ENCODE measurements around the gene LMCD1.

DNA sequence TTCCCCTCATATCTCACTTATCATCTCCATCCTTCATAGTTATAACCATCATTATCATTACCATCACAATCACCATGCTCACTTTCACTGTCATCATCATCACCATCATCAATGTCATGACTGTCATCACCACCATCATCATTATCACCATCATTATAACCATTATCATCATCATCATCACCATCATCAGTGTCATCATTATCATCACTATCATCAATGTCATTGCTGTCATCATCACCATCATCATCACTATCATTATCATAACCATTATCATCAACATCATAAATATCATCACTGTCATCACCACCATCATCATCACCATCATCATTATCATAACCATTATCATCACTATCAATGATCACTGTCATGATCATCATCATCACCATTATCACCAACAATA, 98.8 kb downstream of the LMCD1 start:
- TF ChIP-seq, protein P1, sequence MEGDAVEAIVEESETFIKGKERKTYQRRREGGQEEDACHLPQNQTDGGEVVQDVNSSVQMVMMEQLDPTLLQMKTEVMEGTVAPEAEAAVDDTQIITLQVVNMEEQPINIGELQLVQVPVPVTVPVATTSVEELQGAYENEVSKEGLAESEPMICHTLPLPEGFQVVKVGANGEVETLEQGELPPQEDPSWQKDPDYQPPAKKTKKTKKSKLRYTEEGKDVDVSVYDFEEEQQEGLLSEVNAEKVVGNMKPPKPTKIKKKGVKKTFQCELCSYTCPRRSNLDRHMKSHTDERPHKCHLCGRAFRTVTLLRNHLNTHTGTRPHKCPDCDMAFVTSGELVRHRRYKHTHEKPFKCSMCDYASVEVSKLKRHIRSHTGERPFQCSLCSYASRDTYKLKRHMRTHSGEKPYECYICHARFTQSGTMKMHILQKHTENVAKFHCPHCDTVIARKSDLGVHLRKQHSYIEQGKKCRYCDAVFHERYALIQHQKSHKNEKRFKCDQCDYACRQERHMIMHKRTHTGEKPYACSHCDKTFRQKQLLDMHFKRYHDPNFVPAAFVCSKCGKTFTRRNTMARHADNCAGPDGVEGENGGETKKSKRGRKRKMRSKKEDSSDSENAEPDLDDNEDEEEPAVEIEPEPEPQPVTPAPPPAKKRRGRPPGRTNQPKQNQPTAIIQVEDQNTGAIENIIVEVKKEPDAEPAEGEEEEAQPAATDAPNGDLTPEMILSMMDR (IDR thresholded peaks at IDR 0.05; ENCODE audit: insufficient read depth, low read length, poor library complexity, severe bottlenecking), result no peak
- no peak for TF ChIP-seq EZH2phosphoT487 (conservative IDR thresholded peaks at IDR 0.05; ENCODE audit: low read length)
